Esophagus (tissue), 2 donors: ENCODE measurements around the gene SMPD3. TPM values are rescaled to one million over a fixed set of nuclear protein-coding genes. Genes with fewer than 3 reads are reported as not detected.

Experiments used
- H3K27ac ChIP-seq, 2 donors: one replicate each; pipeline ENCODE4 v1.5.1; 2013; ENCODE audit warnings: low read depth in 2 of 2, mild to moderate bottlenecking in 2 of 2, inconsistent platforms in 1 of 2, low read length in 1 of 2, moderate library complexity in 1 of 2
- H3K27me3 ChIP-seq, 2 donors: one replicate each; pipeline ENCODE4 v1.6.1; 2013; ENCODE audit warnings: low read length in 2 of 2, control low read depth in 1 of 2, mild to moderate bottlenecking in 1 of 2; ENCODE audit not compliant: insufficient read depth in 2 of 2, control insufficient read depth in 1 of 2
- H3K36me3 ChIP-seq, 2 donors: one replicate each; pipeline ENCODE4 v1.6.1; 2013; ENCODE audit warnings: low read length in 1 of 2; ENCODE audit not compliant: control insufficient read depth in 2 of 2, insufficient read depth in 2 of 2
- H3K4me1 ChIP-seq, 2 donors: one replicate each; pipeline ENCODE4 v1.6.1; 2013; ENCODE audit warnings: low read length in 1 of 2; ENCODE audit not compliant: control insufficient read depth in 2 of 2, insufficient read depth in 2 of 2
- H3K4me3 ChIP-seq, 2 donors: one replicate each; pipeline ENCODE4 v1.5.1; 2013; ENCODE audit warnings: low read length in 2 of 2, mild to moderate bottlenecking in 2 of 2, low read depth in 1 of 2, moderate library complexity in 1 of 2
- H3K9me3 ChIP-seq, 2 donors: one replicate each; pipeline ENCODE4 v1.6.1; 2013; ENCODE audit warnings: mild to moderate bottlenecking in 2 of 2, low read depth in 1 of 2, low read length in 1 of 2, moderate library complexity in 1 of 2; ENCODE audit not compliant: control insufficient read depth in 2 of 2, insufficient read depth in 1 of 2
- WGBS, 2 donors: extraction: QIAGEN DNeasy Blood & Tissue Kit; methylation state at CpG; one replicate each; pipeline ENCODE4 v1.1.7; 2013; 5-methylcytosine and 5-hydroxymethylcytosine counted together
- polyA plus RNA-seq, 2 donors: library from polyadenylated mRNA; stranded (reverse); fragments of 200-250 nt; gene quantifications; one replicate each; pipeline ENCODE4 v1.2.3, GENCODE V29; 2013
- donor health status: healthy with polysubstance abuse.
- donor health status: Bipolar disorder and iron deficiency.

Gene SMPD3
- polyA plus RNA-seq, 2 donors: 0.41 to 4.0 TPM

DNA sequence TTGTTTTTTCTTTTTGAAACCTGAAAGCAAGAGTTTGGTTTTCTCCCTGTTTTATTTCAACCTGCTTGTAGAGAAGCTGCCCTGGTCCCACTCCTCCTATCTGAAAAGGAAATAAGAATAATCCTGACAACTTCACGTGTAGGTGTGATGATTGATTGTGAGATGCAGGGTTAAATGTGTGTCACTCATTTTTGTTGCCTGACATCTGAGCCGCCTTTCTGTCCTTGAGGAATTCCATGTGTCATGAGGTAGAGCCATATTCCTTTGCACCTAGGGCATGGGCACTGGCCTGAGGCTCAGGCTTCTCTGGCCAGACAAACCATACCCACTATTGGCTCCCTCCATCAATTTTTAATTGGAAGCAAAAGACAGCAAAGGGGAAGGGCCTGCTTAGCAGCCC, 10.2 kb upstream of the SMPD3 start:
- Histone ChIP-seq H3K9me3 (no peaks in the 10 kb centered on the region), H3K27me3 (no peaks in the 10 kb centered on the region), H3K36me3 (no peaks in the 10 kb centered on the region), H3K27ac (no peak overlapping the region), H3K4me1 (no peaks in the 10 kb centered on the region), H3K4me3 (no peak overlapping the region)
- WGBS, 2 donors: 74 to 79% methylated on average over 2 of the region's 2 CpGs

- Histone ChIP-seq H3K27ac (no peak overlapping the region), H3K36me3 (no peaks in the 10 kb centered on the region), H3K4me1 (no peaks in the 10 kb centered on the region), H3K4me3 (no peak overlapping the region), H3K27me3 (no peaks in the 10 kb centered on the region), H3K9me3 (no peaks in the 10 kb centered on the region)
- WGBS, 2 donors: 91% methylated on average over 3 of the region's 3 CpGs
Measured at GRCh38 chr16:68458101-68458500, 9.8 kb upstream of the SMPD3 start.

GRCh38 chr16:68455631-68456030, 7.3 kb upstream of the SMPD3 start:
- Histone ChIP-seq H3K4me3 (no peak overlapping the region), H3K9me3 (no peaks in the 10 kb centered on the region), H3K4me1 (no peaks in the 10 kb centered on the region), H3K27me3 (no peaks in the 10 kb centered on the region), H3K36me3 (no peaks in the 10 kb centered on the region), H3K27ac (no peak overlapping the region)
- WGBS, 2 donors: 94 to 95% methylated on average over 3 of the region's 3 CpGs

- no peak overlapping the region for H3K27ac ChIP-seq
- WGBS, 2 donors: 44 to 62% methylated on average over 5 of the region's 5 CpGs
- H3K27me3 ChIP-seq: no peaks in the 10 kb centered on the region
- no peaks in the 10 kb centered on the region for H3K36me3 ChIP-seq
- H3K4me3 ChIP-seq: no peak overlapping the region
- no peaks in the 10 kb centered on the region for H3K4me1 ChIP-seq
- no peaks in the 10 kb centered on the region for H3K9me3 ChIP-seq
Measured at GRCh38 chr16:68454920-68455435, 6.7 kb upstream of the SMPD3 start.

GRCh38 chr16:68453816-68454215, 5.5 kb upstream of the SMPD3 start:
- Histone ChIP-seq H3K9me3 (no peaks in the 10 kb centered on the region), H3K27me3 (no peaks in the 10 kb centered on the region), H3K27ac (no peak overlapping the region), H3K4me1 (peaks cover 3 to 5% of the 10 kb centered on the region in 2 donors), H3K4me3 (no peak overlapping the region), H3K36me3 (no peaks in the 10 kb centered on the region)
- WGBS, 2 donors: 84 to 92% methylated on average over 2 of the region's 2 CpGs

DNA sequence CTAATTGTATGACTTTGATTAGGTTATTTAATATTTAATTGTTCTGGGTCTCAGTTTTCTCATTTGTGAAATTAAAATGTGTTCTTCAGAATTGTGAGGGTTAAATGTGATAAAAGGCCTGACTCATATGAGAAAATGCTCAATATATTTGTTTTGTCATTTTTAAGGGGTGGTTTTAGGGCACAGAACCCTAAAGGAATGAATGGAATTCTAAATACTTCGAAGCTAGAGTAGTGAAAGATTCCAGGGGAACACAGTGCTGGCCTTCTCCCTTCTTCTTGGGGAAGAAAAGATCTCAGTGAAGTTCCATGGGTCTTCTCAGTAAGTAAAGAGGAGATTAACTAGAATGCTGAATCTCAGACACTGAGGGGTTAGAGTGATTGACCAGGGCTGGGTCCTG, 3.9 kb upstream of the SMPD3 start:
- 18 to 45% methylated on average over 1 of the region's 1 CpG for WGBS, 2 donors
- Histone ChIP-seq H3K9me3 (no peaks in the 10 kb centered on the region), H3K36me3 (no peaks in the 10 kb centered on the region), H3K27me3 (no peaks in the 10 kb centered on the region), H3K27ac (no peak overlapping the region), H3K4me1 (peaks cover 9 to 18% of the 10 kb centered on the region in 2 donors), H3K4me3 (no peak overlapping the region)

GRCh38 chr16:68451676-68452075, 3.4 kb upstream of the SMPD3 start:
- H3K9me3 ChIP-seq: no peaks in the 10 kb centered on the region
- WGBS, 2 donors: 43 to 58% methylated on average over 1 of the region's 1 CpG
- H3K27me3 ChIP-seq: peaks cover 0 to 2% of the 10 kb centered on the region in 2 donors
- peaks cover 13 to 20% of the 10 kb centered on the region in 2 donors for H3K4me1 ChIP-seq
- H3K27ac ChIP-seq: no peak overlapping the region
- H3K36me3 ChIP-seq: no peaks in the 10 kb centered on the region
- no peak overlapping the region for H3K4me3 ChIP-seq

GRCh38 chr16:68450741-68451255, 2.5 kb upstream of the SMPD3 start:
- Histone ChIP-seq H3K9me3 (no peaks in the 10 kb centered on the region), H3K4me3 (no peak overlapping the region), H3K4me1 (peaks cover 16 to 20% of the 10 kb centered on the region in 2 donors), H3K36me3 (no peaks in the 10 kb centered on the region), H3K27me3 (peaks cover 0 to 2% of the 10 kb centered on the region in 2 donors), H3K27ac (no peak overlapping the region)
- 53% methylated on average over 3 of the region's 3 CpGs for WGBS, 2 donors

DNA sequence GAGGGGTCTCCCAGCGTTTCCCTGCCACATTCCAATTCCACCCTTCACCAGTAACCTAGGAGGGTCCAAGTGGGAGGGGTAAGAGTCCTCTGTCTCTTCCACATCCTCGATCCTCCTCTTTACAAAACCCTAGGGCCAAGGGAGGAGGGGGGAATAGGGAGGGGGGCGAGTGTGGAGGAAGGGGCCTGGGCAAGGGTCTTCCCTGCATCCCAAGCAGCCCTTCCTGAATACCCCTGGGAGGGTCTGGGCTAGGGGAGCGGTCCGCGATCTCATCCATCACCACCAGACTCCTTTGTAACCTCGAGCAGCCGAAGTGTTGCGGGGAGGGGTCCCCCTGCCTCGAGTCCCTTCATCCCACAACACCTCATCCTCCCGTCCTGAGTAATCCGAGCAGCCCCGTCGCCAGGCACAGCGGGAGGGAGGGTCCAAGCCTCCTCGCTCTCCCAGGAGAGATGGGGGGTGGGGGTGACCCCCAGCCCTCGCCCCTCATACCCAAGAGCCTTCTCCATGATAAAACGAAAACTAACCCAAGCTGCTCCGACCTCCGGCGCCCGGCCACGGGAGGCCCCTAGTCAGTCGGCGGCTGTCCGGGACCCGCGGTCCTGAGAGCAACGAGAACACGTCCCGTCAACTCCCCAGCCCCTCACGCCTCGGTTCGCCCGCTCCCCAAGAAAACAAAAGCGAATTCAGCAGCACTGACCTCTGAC, 502 bp downstream of the SMPD3 start:
- Histone ChIP-seq H3K9me3 (no peaks in the 10 kb centered on the region), H3K27ac (no peak overlapping the region), H3K4me1 (peaks cover 16 to 20% of the 10 kb centered on the region in 2 donors), H3K36me3 (no peaks in the 10 kb centered on the region), H3K27me3 (peaks cover 0 to 2% of the 10 kb centered on the region in 2 donors), H3K4me3 (peak overlapping the region; percentile 39 to 49)
- WGBS, 2 donors: 6% methylated on average over 36 of the region's 36 CpGs
